GM18520 (cell line): ENCODE results near the gene TPRG1.

Source experiments
- ATAC-seq: cut with Tn5 transposase; IDR thresholded peaks from one replicate; pipeline ENCODE4 v1.9.1; 2021; ENCODE audit not compliant: unreplicated experiment

Gene TPRG1, protein sequence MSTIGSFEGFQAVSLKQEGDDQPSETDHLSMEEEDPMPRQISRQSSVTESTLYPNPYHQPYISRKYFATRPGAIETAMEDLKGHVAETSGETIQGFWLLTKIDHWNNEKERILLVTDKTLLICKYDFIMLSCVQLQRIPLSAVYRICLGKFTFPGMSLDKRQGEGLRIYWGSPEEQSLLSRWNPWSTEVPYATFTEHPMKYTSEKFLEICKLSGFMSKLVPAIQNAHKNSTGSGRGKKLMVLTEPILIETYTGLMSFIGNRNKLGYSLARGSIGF

DNA sequence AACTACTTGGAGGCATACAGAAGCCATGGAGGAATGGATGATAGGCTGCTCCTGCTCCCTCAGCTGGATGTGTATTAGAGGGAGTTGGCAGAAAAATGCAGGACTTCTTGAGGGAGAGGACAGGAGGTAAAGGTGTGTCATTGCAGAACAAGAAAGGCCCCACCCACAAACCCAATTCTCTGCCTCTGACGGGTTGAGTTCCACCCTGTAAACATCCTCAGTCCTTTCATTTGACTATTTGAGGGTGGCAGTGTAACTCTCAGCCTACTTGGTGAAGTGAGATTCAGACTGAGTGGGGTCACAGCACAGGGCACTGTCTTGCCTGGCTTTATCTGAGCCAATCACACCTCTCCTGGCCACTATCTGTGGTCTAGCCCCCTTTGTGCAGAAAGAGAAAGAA lies at the start of gene TPRG1:
Gene TPRG1, plus strand, starts transcription at position 265 of the 400 bp plus-strand sequence. CDS start 35,414 bp downstream, outside the sequence.
- no peak for ATAC-seq

DNA sequence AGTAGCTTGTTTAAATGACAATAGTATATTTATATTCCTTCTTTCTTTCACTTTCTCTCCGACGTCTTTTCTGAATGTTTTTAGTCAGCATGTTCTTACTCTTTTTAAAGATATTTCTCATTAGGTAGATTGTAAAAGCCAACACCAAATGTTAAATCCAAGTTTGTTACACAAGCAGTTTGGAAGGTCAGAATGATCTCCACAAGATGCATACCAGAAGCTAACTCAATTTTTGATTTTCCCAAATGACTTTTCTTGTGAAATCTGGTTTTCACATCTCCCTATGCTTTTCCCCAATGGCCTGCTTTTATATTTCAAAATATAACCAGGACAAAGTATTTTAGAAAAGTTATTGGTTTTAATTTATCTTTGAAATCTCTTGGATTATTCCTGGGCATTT lies 49.7 kb upstream of the TPRG1 start:
- ATAC-seq = no peak

DNA sequence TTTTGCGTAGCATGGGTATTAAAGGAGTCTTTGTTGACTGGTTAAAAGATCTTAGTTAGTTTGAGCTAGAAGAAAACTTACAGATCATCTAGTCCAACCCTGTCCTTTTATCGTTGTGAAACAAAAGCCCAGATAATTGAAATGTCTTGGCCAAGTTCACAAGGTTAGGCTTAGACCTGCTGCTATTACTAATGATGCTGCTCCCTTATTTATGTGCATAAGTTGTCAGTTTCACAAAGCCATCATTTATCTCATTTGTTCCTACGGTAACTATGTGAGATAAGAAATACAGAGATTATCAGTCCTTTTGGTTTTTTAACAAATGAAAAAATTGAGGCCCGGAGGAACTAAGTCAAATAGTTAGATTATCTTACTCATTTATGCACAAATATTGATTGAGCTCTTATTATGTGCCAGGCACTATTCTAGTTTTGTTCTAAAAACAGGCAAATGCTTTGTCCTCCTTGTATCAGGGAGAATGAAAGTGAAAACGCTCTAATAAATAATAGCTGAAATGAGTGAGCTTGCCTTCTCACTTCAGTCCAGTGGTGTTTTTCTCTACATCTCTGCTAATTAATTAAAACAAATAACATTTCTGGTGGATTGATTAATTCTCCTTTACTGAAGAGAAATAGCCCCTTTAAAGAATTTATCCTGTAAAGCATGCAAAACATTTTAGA lies 49.1 kb upstream of the TPRG1 start:
- no peak for ATAC-seq

DNA sequence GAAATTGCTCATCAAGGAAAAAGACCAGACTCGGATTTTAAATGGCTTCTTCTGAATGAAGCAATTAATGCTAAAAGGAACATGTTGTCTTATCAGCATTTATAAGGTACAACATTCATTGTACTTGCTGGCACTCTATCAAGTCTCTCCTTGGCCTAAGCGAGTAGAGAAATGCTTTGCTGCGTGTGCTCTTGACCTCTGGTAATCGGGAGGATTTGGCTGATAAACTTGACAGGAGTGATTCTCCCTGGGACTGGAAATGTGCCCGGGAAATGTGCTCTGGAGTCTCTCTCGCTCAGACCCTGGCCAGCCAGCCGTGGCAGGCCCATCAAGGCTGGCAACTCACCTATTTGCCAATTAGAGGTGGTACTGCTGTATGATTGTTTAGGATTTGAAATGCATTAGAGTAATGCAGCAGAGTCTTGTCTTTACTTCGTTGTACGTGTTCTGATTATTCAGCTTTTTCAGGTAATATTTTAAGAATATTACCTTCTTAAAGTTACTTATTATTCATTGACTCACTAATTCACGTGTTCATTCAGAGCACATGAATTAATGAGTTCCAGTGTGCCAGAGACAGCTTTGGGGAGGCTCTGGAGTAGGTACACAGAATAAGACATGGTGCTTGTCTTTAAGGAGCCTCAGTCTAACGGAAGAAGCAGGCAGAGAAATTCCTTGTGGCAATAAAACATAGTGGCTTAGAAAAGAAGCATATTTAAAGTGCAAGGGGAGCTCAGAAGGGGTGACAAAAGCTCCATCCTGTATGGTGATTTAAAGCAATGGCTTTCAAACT lies 48.0 kb upstream of the TPRG1 start:
- no peak for ATAC-seq

DNA sequence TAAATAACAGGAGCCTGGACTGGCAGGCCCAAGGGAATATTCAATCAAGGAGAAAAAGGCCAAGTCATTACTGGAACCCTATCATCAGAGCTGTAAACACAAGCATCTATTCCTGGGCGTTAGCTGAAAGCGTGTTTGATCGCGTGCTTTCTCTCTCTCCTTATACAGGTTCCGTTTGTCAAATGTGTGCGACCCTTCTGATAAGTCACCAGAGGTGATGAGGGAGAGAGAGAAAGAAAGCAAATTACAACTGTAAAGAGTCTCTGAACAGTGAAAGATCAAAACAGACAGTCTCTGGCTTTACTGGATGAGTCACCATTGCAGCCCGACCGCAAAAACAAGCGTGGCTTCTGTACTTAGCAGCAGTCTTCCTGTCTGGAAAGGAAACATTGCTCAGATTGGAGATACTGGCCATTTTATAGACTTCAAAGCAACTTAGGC lies 39.5 kb upstream of the TPRG1 start:
- peak; percentile 93 for ATAC-seq

DNA sequence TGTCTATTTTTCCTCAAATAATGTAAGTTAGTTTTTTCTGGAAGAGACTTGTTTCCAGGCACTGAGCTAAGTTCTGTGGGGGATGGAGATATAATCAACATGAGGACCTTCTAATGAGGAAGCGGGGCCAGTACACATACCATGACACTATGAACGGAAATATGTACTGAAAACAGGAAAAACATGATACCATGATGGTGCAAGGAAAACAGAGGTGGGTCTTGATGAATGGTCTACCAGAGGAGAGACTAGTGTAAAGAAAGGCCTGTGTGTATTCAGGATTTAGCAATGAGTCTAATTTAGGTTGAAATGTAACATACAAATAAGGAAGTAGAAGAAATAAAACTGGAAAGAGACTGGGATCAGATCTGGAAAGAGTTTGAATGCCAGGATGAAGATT lies 38.9 kb upstream of the TPRG1 start:
- ATAC-seq = no peak

DNA sequence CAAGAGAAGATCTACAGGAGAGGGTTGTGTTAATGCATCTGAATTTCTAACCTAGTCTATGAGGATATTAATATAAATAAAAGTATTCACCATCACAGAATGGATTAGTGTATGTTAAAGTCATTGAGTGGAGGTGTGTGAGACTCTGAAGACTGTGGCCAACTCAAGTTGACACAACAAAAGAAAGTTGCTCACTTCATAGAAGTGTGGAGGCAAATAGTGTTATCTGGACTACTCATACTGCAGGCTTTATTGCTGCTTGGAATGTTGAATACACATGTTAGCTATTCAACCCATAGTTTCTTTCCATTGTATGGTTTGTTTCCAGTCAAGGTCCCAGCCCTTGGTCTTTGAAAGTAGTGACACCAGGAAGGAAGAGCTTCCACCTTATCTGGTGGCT lies 38.0 kb upstream of the TPRG1 start:
- no peak for ATAC-seq

DNA sequence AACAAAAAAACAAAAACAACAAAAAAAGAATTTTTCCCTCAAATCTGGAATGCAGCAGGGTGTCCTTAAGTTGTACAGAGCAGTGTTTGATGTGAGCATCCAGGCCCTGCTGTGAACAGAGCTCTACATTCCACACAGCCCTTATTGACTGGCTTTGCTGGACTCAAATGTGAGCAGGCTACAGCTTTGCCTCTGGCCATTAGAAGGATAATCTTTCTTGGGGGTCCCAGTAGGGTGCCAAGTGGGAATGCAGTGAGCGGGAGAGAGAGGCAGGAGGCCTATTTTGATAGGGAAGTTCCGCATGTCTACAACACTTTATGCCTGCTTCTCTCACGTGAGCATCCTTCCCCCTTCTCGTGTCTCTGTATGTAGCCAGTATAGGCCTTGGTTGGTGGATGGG lies 34.4 kb upstream of the TPRG1 start:
- ATAC-seq = no peak

DNA sequence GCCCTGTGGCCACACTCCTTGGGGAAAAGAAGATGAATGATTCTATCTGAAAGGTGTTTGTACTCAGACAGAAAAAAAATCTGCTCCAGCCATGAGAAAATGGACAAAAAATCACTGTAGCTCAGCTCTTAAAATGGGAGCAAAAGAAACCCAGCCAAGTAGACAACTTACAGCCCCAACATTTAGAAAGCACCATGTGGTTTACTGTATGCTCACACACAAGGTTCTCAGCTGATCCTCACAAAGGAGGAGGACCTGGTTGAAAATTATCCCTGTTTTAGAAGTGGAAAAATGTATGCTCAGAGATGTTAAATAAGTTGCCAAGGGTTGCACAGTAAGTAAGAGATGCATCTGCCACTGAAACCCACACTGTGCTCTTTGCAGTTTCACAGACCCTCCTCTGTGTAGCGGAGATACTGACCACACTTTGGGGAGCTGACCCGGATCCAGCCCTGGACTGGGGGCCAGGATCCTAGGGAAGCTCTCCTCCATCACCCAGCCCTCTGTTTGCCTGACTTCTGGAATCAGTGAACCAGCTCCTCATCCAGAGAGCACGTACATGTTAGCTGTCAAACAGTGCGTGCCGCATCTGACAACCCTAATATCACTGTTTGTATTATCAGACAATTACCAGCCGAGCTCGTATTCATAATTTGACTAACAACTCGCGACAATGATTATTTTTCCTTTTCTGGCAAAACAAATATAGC lies 32.7 kb upstream of the TPRG1 start:
- no peak for ATAC-seq

DNA sequence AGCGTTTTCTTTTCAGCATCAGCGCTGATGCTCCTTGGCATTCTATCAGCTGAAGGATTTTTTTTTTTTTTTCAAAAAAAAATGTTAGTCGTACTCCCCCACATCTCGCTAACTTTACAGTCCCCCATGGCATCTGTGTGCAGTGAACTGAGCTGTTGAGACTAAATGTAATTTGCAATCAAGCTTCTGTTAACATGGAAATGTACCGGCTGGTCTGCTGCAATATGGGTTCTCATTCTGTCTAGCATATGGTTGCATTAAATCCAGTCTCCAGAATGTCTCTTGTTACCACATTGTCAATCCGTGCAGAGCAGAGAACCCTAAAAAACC lies 32.2 kb upstream of the TPRG1 start:
- ATAC-seq = no peak

DNA sequence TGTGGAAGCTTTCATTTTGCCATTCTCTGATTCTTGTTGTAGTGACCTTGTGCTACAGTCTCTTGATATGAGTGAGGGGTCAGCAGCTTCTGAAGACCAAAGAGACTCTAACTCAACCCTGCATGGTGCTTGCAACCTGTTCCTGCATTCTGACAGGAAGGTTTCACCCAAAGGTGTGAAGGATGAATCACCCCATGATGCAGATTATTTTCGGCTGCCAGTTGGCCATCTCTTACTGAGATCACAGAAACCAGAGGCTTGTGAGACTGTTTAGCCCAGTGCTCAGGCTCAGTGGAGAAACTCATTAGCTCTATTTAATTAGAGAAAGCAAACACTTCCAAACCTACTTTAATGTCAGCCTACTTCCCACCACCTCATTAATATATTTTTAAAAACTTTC lies 29.2 kb upstream of the TPRG1 start:
- no peak for ATAC-seq

DNA sequence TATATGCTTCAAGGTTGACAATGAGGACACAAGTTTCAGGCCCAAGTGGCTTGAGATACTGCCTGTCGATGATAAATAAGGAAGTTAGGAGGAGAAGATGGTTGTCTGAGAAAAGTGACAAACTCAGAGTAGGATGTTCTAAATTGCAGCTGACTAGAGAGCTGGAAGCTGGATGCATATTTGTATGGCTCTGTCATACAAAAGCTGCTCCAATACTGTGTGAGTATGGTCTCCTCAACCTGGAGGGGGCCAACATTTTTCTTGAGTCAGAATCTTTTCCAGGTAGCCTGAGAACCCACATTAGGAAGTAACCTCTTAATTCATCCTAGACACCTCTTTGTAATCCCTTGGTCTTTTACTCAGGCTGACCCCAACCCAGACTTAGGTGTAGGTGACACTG lies 28.4 kb upstream of the TPRG1 start:
- ATAC-seq = no peak

DNA sequence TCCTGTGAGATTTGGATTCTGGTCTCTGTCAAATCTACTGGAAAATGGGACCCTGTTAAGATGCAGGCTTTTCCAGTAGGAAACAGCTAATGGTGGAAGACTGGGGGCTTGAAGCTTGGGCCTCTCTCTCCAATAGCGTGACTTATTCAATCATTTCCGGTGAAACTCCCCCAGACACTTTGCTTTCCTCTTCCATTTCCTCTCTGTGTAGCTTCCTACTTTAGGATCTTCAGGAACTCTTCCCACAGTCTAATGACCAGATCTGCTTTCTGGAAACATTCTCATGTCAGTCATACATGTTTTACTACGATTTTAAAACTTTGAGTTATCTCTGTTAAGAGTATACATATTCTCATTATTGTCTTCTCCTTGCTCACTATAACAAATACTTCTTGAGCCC lies 28.0 kb upstream of the TPRG1 start:
- ATAC-seq = no peak

DNA sequence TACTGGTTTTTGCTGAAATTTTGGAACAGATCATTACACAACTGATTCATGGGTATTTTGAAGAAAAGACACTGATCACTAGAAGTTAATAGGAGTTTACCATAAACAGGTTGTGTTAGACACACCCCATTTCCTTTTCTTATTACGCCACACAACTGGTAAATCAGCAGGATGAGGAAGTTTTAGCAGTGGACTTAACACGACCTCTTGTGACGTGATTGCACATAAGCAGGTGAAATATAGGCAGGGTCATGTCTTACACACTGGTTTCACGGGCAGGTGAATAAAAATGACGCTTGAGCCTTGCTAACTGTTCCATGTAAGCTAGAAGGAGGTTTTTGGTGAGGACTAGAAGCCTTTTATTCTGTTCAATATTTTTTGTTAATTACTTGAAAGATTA lies 27.1 kb upstream of the TPRG1 start:
- no peak for ATAC-seq

DNA sequence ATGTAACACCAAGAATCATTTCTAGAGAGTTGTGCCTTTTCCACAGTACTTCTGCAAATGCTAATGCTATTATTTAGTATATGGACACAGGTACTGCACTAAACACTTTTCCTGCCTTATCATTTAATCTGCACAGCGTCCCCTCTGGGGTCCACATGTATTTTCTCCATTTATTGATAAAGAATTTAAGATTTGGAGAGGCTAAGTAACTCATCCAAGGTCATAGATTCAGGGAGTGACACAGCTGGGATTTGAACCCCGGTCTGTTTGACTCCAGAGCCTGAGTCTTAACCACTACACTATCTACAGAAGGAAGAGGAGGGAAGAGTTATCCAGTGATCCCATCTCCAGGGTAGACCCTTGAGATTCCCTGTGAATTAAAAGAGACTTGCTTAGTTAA lies 24.9 kb upstream of the TPRG1 start:
- no peak for ATAC-seq

DNA sequence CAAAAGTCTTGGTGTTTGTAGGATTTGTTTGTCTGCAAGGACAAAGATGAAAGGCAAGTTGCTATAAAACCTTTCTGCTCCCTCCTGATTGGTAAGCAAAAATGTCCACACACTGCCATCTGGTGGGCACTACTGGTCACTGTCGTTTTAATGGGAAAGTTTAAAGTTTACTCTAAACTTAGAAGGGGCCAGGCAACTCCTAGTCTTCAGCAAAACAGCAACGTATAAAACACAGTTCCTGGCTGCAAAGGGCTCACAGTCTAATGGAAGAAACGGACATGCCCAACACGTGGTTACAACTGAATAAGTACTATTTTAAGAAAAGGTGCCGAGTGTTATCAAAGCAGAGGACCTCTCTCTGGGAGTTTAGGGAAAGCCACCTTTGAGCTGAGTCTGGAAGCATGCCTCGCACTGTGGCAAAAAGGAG lies 23.7 kb upstream of the TPRG1 start:
- ATAC-seq = no peak

DNA sequence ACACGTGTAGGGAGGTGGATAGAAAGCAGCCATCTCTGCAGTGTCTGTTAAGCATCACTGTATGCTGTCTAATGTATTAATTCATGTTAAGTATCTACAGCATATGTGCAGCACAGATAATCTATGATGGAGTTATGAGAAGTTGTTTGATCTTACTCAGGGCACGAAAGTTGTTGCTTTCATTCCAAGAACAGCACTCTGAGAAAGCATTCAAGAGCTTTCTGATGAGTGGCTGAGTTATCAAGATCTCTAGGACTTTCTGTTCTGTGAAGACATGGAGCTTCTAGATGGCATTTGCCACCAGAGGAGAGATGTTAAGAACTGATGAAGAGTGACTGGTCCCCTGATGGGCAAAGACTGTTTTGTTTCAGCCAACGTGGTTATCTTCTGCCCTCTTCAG lies 22.6 kb upstream of the TPRG1 start:
- ATAC-seq = no peak

DNA sequence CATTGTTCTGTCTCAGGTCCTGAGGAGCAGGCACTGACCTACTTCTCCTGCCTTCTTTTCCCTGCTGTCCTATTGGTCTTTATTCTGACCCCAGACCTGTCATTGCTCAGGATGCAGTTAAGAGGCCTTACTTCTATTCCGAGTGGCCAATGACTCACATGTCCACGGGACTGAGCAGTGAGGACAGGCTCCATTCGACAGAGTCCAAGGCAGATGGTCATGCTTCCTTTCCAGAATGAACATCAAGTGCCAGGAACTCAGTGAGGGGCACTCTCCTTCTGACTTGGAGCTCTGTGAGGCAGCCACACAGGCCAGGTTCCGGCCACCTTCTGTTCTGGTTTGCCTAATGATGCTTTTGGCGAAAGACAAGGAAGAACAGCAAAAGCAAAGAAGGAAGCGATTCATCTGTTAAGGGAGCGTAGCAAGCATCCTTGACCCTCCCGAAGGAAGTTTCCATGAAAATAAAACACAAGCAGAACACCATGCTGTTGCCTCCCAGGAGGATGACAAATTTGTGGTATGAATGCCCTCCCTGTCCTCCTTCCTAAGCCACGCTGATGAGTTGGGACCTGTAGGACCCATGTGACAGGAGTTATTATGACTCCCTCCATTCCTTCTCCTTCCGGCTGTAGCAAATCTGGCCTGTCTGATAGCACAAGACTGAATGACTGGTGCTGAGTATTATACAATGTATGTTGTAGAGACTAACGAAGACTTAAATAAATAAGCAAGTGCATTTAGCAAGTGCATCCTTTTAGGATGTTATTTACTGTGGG lies 14.4 kb upstream of the TPRG1 start:
- ATAC-seq = no peak

DNA sequence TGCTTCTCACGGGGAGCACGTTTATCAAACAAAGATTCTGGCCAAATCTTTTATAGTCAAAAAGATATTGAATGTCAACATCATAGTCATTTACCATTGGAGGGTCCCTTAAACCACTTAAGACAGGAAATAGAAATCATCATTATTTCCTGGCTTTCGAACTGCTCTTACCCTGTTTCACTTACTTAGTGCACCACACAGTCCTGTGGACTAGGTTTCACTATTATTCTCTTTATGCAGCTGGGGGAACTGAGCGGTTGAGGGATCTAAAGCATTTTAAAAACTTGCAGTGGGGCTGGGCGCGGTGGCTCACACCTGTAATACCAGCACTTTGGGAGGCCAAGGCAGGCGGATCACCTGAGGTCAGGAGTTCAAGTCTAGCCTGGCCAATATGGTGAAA lies 13.7 kb upstream of the TPRG1 start:
- no peak for ATAC-seq

DNA sequence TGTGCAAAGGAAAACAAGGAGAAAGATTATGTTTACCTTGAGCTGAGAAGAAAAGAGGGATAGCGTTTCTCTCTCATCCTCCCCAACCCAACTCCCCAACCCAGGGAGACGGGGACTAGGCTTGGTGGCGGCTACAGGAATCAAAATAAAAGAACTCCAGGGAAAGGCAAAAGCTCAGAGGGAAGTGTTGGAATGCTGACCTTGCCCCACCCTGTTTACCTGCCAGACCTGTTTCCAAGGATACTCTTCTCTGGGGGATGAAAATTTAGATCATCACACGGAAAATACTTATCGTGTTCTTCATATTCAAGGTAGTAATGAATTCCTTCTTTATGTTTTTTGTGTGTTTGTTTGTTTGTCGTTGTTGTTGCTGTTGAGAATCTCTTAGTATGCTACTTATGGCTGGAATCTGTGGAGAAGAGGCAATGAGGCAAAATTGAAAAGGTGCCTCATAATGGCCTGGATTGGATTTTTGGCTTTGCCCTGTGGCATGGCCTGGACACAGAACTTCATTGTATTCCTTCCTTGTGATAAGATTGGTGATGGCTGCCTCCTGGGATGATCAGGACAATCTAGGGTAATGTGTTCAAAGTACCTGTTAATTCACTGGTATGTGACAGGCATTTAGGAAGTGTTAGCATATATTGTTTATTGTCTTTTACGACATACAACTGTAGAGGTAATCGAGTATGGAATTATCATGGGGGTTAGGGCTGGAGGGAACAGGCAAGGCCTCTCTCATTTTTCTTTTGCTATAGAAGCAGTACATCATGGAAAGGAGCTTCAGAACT lies 11.1 kb upstream of the TPRG1 start:
- no peak for ATAC-seq
